NCI-H226 (cell line): ENCODE results near the gene LBR.
A peak's percentile ranks its signal among the peaks of the same experiment; 100 is the strongest.

Source experiments
- DNase-seq: peaks from one replicate; pipeline ENCODE4 v3.0.0-alpha.2; 2015

LBR gene

DNA sequence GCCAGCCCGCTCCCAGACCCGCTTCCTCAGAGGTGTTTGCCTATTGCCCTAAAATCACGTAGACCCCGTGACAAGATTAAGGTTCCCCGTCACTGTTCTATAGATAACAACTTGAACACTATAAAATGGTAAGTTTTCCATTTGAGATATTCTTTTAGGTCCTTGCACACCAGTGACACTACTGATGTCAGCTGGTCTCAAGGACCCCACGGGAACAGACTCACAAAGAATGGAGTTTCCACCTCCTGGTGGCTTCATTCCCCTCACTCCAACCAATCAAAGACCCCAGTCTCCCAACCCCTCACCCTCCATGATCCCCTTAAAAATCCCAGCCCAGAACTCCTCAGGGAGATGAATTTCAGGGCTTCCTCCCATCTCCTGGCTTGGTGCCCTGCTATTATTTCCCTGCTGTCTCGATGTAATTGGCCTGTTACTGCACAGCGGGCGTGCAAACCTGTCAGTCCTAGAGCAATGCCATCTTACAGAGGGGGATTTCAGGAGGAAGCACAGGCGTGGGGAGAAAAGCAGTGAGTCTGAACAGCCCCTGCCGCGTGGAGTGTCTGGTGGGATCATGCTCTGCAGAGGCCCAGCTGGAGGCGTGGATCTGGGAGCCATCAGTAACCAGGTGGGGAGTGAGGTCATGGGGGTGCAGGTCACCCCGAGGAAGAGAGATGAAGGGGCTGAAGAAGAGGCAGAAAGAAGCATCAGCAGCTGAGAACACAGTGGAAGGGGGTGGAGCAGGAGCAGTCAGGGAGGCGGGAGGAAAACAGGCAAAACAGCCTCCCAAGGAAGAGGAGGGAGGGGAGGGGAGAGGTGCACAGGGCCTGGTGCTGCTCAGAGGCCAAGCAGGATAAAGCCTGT lies 35.1 kb upstream of the LBR start:
- DNase-seq: no peak

DNA sequence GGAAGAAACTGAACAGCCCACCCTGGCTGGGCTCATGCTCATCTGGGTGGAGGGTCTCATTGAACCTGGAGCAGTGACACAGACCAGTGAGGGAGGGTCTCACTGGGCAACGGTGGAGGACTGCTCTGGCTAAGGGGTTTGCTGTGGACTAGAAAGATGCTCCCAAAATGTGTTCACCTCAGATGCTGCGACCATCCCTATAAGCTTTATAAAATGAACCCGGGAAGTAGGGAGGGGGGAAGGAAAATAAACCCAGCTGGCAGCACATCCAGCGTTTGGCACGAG lies 34.5 kb upstream of the LBR start:
- no peak for DNase-seq

DNA sequence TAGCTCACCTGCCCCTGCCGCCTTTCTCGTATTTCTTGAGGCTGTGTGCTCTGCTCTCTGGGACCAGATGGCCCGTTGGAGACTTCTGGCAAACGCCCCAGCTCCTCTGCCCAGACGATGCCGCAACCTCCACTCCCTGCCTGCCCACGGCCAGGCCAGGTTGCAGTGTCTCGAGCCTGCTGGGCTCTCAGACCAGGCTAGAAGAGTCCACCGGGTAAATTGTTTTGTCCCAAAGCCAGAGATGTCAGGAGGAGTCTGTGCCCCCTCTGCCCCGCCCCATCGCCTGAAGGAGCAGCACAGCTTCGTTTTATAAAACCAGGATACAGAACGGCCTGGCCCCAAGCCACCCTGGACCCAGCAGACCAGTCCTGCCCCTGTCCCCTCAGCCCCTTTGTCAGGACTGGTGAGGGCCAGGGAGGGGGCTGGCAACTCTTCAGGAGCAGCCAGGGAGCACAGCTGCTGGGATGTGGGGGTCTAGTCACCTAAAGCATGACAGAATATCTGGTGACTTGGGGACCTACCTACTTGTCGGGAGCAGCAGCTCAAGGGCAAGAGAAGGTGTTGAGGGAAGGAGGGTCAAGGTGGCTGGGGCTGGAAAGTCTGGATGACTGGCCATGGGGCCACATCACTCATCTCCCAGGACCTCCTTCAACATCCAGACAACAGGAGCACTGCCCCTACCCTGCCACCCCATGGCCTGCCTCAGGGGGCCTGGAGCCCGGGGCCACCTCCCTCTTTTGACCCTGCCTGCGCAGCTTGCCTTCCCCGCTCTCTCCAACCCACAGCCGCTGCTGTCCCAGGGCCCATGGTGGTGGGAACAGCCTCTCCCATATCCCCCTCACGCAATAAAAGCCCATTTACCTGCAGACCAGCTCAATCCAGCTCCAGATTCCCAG lies 33.9 kb upstream of the LBR start:
- DNase-seq: no peak

DNA sequence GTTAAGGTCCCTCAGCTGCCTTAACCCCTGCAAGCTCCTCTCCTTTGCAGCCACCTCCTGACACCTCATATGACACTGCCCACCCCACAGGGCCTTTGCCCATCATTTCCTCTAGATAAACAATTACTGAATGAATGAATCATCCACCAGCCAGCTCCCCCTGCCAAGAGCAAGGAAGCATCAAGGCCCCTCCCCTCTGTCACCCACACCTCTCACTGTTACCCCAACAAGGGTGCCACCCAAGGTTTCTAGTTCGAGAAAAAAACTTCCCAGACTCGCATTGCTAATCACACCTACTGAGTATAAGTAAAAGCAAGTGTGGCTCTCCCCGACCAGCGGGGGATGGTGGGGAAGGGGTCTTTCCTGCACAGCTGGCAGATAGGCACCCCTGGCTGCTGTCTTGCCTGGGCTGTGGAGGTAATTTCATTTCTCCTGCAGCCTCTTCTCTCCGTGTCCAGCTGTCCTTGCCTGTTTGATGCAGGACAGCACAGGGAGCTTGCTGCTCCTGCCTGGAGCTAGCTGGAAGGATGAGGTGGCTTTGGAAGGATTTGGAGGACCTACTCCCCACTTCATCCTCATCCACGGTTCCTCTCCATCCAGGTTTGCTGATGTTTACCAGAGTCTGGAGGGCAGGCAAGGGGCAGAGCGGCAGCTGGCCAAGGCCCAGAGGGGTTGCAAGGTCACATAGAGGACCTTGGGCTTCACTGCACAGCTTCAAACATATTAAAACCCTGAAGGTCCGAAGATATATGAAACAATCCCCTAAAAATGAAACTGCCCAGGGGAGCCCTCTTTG lies 33.1 kb upstream of the LBR start:
- no peak for DNase-seq

DNA sequence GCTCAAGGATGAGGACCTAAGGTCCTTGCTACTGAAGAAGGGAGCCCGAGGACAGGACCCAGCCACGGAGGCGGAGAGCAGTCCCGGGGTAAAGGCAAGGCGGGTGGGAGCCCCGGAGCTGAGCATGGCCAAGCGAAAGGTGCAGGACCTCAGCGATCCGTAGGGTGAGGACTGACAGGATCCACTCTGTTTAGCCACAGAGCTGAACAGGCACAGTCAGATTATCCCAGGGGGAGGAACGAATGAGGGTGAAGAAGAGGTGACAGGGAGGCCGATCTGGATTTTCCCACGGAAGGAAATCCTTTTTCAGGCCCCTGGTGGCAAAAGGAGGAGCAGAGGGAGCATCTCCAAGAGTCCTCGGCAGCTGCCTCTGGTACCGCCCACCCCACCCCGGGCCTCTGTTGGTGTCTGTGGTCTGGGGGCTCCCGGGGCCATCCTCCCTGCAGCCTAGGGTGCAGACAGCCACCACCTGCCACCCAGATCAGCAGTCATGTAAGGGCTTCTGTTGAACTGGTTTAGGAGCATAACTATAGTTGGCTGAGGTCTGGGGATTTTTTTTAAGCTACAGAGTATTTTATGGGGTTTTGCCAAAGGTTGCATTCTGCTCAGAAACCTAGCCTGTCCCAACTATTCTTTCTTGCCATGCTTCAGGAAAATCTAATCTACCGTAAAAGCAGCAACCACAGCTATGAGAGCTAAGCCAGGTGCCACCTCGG lies 32.3 kb upstream of the LBR start:
- no peak for DNase-seq

DNA sequence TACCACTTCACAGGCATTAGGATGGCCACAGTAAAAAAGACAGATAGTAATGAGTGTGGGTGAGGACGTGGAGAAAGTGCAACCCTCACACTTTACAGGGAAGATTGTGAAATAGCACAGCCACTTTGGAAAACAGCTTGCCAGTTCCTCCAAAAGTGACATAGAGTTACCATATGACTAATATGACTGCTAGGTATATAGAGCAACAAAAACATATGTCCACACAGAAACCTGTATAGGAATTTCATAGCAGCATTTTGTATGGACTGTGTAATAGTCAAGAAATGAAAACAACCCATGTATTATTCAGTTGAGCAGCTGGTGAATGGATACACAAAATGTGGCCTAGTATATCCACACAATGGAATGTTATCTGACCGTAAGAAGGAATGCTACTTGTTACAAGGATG lies 30.4 kb upstream of the LBR start:
- no peak for DNase-seq

DNA sequence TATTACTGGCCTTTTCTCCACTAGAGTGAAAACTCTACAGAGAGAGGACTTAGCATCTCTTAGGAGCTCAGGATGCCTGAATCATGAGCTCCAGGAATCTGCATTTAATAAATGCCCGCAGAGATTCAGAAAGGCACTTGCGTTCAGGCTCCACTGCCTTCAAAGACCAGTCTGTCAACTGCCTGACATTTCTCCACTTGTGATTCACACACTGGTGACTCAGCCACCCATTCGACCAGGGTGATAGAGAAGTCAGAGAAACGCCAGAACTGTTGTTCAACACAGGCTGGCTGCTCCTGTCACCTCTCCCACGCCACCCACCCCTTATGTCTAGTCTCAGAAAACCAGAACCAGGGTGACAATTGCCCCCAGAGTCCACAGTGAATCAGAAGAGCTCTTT lies 26.9 kb upstream of the LBR start:
- peak; percentile 33 for DNase-seq

DNA sequence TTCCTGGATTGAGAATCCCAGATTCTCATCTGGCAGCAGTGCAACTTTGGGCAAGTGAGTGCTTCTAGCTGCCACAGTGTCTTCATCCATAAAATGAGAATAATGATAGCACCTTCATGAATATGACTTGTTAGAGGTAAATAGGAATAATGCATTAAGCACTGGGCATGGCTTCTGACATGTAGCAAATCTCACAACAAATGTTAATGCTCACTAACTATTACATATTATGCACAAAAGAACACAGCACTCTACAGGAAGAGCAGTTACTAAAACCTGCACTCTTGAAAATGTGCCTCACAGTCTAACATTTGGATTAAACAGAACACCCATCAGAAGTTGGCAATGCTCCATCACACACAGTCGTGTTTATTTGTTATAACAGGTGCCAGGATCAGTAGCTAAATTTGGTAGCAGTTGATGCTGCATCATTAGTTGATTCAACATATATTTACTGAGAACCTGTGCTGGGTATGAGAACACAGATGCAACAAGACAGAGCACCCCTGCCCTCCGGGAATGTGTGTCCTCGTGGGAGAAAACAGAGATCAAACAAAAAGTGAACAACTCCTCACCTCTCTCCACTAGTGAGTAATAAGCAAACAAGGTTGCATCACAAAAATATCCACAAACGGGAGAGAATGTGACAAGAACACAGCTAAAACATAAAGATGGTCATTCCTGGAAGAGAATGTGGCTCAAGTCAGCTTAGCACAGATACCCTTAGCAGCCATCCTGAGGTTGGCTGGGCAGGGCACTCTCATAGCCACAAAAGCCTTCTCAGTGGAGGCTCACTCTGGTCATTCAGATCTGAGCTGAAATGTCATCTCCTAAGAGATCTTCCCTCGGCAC lies 26.2 kb upstream of the LBR start:
- DNase-seq: no peak

DNA sequence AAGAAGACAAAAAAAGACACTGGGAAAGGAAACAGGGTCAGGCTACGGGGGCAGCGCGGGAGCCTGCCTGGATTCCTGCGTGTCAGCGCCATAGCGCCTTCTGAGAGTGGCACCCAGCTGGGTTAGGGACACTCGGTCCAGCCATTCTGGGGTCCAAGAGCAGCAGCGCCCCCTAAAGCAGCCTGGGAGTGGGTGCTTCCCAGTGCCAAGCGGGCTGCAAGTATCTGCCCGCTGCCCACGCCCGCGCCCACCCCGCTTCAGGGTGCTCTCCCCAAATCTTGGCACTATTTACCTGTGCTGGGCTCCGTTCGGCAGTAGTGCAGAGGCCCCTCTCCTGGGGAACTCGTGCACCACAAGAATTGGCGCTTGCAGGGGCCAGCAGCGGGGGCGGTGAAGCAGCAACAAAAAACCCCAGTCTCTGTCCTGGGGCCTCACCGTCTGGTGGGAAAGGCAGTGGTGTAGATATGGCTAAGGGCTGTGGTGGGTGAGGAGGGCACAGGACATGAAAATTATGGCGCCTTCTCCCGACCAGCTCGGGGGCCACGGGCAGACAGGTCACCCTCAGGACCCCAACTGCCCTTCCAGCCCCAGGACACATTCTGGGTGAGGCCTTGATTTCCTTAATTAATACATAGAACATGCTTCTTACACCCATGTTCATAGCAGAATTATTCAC lies 24.1 kb upstream of the LBR start:
- DNase-seq: no peak

DNA sequence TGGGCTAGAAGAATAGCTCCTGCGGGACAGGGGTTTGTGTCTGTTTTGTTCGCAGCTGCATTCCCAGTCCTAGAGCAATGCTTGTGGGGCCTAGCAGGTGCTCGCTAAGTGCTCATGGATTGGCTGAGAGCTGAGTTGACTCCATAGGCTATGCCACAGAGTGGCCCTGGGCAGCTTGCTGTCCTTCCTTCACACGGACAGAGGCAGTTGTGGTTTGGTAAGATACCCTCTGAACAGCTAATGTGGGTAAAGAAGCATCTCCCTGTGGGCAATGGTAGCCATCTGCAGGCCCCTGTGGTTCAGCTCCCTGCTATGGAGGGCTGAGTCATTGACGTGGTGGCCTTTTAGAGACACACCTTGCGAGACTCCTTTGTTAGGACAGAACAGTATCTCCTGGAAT lies 23.5 kb upstream of the LBR start:
- no peak for DNase-seq

DNA sequence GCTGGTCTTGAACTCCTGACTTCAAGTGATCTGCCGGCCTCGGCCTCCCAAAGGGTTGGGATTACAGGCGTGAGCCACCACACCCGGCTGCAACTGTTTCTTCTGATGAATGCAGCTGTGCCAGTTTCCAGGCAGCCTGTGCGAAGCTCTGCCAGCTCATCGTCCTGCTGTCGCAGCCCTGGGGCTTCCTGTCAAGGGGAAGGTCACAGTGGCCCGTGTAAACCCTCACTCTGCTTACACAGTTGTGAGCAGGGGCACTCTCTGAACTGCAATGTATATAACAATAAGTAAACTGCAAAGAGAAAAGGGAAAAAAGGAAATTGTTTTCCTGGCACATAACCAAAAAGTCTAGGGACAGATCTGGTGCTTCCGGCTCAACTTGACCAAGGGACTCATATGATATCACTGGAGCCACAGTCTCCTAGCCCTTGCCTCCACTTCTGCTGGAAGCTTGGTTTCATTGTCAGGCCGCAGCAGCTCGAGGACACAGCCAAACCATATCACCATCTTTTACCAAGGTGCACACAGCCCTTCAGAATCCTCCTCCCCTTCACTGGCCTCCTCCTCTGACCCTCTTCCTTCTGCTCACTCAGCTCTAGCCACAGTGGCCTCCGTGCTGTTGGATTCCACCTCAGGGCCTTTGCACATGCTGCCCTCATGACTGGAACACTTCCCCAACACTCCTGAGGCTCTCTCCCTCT lies 22.8 kb upstream of the LBR start:
- DNase-seq: no peak

DNA sequence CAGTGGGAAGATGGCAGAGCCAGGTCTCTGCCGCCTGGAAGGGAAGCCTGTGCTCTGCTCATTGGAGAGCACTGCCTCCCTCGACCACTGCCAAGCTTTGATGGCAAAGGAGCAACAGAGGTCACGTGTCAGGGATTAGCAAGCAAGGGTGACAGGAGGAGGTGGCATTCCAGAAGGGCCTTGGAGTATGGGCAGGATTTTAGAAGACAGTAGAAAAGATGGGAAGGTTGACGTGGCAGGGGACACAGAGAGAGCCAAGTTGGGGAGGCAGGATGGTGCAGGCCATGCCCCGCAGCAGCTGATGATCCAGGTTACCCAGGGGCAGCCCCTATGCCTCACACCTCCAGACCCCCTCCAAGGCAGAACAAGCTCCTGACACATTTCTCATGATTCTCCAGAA lies 21.9 kb upstream of the LBR start:
- no peak for DNase-seq

DNA sequence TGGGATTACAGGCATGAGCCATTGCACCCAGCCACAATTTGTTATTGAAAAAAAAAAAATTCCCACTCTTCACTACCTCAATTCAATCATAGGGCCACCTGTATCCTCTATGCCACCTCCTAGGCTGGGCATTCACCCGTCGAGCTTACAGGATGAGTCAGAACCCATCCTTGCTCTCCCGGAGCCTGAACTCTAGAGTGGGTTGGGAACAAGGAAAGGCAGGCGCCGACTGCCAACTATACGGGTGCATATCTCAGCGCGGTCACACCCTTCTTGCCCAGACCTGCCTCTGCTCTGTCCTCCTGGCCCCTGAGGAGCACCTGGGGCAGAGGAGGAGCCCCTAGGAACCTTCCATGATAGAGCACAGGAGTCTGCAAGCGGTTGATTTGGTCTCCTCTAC lies 21.4 kb upstream of the LBR start:
- peak; percentile 82 for DNase-seq

DNA sequence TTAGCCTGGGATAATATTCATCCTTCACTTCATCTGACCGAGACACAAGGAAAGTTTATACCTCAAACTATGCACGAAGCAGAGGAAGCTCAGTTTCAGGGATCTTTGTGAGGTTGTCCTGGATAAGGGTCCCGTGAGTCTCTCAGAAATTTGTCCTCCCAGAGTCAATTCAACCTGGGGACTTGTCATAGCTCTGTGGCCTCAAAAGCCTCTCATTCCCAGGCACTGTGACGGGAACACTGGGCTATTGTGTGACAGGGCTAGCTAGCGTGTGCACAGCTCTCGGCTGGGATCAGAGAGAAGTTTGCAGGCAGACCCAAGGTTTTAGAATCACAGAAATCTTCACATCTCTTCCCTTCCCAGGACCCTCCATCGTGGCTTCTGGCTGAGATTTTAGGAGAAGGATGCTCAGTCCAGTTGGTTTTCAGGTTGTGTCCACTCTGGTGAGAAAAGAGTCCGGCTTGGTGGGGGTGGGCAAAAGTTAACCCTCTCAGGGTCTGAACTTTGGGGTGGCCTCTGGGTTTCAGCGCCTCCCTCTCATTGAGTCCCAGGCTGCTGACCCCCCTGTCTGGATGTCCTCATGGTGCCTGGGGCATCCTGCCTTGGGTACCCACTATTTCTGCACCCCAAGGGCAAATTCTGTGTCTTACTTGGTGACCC lies 20.4 kb upstream of the LBR start:
- DNase-seq: no peak

DNA sequence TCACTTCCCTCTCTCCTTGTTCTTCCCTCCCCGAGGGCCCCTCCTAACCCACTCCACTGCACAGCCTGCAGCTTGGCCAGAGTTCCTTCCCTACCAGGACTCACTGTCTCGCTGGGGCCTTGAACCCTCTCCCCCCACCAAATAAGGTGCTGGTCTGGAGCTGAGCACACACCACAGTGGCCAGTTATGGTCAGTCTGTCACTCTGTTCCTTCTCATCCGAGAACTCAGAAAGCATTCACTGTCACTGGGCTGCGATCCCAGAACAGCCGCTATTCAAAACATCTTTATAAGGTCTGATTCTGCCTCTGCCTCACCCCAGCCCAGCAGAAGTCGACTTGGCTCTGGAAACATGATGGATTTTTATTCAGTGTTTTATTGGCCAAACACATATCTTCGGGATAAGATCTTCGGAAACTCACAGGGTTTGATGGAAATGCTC lies 19.8 kb upstream of the LBR start:
- DNase-seq: no peak

DNA sequence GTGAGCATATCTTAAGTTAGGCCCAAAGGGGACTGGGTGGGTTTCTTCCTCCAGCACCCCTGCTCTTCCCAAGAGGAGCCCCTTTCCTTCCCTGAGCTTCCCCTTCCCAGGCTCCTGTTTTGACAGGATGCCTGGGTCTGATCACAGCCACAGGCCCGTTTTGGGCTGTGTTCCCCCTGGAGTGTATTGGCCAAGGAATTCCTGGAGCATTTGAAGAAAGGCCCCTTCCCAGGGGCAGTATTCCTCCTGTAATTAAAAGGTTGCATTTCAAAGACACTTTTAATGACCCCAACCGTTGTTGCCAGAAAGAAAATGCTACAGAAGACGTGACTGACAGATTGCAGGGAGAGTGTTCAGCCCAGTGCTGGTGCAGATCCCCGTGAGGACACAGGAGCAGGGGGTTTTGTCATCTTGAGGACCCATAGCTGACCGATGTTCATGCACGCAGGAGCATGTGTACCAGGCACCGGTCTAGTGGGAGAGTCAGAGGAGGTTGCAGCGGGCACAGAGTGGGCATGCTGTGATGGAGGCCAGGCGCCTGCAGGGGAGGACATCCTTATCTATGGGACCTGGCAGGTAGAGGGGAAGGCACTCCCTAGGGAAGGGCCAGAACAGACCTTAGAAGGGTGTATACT lies 19.3 kb upstream of the LBR start:
- DNase-seq: no peak

DNA sequence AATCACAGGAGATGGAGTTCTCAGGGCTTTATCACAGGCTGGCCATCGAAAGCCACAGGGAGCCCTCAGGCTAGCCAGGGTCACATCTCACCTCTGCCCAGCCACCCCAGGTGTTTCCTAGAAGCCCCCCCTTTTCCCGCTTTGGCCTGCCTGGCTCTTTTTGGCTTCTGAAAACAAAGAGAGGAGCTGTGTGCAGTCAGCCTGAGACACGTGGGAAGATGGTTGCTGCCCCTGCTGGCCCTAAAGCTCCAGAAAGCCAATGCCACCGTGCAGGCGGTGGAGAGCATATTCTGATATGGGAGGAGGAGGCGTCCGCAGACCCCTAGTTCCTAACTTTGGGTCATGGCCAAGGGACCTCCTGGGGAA lies 18.7 kb upstream of the LBR start:
- DNase-seq: no peak

DNA sequence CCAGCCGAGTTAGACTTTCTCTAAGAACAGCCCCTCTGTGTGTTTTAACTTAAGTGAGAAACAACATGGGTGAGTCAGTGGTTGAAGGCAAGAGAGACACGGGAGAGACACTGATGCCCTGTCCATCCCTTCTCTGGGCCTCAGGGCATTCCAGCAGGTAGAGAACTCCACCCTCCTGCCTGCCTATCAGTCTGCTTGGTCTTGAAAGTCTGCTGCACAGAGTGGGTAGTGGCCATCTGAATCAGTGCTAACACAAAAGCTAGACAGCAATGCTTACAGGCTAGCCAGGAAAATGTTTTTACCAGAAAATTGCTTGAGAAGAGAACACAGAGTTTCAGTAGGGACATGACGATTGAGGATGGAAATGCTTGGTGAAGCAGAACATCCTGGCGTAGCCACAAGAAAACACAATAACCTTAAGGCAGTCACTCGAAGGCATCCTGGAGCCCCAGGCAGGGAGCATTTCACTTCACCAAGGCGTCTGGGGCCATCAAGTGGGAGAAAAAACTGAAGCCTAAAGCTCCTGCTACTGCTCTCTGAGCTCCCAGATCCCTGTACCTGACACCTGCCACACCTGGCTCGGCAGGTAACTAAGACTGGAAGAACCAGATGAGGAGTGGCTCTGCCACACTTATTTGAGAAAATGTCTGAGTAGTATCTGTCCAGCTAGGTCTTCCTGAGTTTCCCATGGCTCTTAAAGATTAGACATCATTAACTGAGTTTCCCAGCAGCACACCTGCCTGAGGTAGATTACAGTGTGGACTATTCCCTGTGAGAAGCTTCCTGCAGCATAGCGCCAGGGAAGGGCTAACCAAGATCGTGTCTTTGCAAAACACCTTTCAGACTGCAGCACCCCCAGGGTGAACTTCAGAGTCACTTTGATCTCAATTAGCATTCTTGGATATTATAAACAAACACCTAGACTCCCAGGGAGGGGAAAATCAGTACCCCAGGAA lies 18.1 kb upstream of the LBR start:
- DNase-seq: no peak
